GM12878 (cell line): ENCODE measurements around the gene CTAGE4. TPM values are rescaled to one million over a fixed set of nuclear protein-coding genes. Genes with fewer than 3 reads are reported as not detected.
A peak's percentile ranks its signal among the peaks of the same experiment; 100 is the strongest.

ENCODE experiments used
- ATAC-seq: fragments of 200-7000 bp; cut with Tn5 transposase; 3 replicates; pipeline ENCODE4 v1.9.1; 2020; ENCODE audit warnings: mild to moderate bottlenecking, moderate library complexity
- BruUV-seq: library from RNA; stranded (reverse); fragments of 400-500 nt; replicated peaks from 2 replicates; lab custom pipeline; 2021; lab: Mats Ljungman, UMichigan
- CTCF ChIA-PET: fragments of 300-600 bp; sonication (Branson Sonifier 250); formaldehyde crosslinking; extraction: SDS; loops from one replicate; lab custom pipeline; 2021; ENCODE audit warnings: inconsistent platforms; lab: Yijun Ruan, JAX
- POLR2A ChIA-PET: fragments of 350-600 bp; formaldehyde crosslinking; extraction: SDS; loops from one replicate; lab custom pipeline; 2021; ENCODE audit warnings: inconsistent platforms; lab: Charles Lee
- RAD21 ChIA-PET: fragments of 300-600 bp; sonication (Branson Sonifier 250); formaldehyde crosslinking; loops from one replicate; lab custom pipeline; 2023; ENCODE audit warnings: antibody characterized with exemption; ENCODE audit not compliant: unreplicated experiment; lab: Charles Lee
- SMC1A ChIA-PET: fragments of 300-600 bp; sonication (Branson Sonifier 250); formaldehyde crosslinking; loops from one replicate; lab custom pipeline; 2023; ENCODE audit not compliant: unreplicated experiment, uncharacterized antibody; lab: Charles Lee
- DNase-seq: peaks from one replicate; pipeline ENCODE4 v3.0.0-alpha.2; 2011; ENCODE audit warnings: low read depth, low spot score
- FAIRE-seq: peaks from 3 replicates; lab custom pipeline; 2011; peaks lifted over from hg19 to GRCh38; lab: Jason Lieb, UNC
- H2AFZ ChIP-seq: 2 replicates; pipeline ENCODE4 v1.6.0; 2011; ENCODE audit warnings: low read depth, low read length, control low read depth; ENCODE audit not compliant: control insufficient read depth
- H3K27ac ChIP-seq: 2 replicates; pipeline ENCODE4 v1.5.1; 2011; ENCODE audit warnings: control low read depth; ENCODE audit not compliant: control insufficient read depth, insufficient read depth
- H3K27me3 ChIP-seq, 2 experiments: replicated peaks in 1 of 2; 2 replicates each; pipeline versions ENCODE4 v1.6.0 to v1.6.1; 2011; ENCODE audit warnings: low read length in 1 of 2; ENCODE audit not compliant: control insufficient read depth in 2 of 2, insufficient read depth in 2 of 2
- H3K36me3 ChIP-seq, 2 experiments: 2 replicates each; pipeline ENCODE4 v1.5.1; 2011; ENCODE audit warnings: low read length in 1 of 2; ENCODE audit not compliant: control insufficient read depth in 2 of 2, insufficient read depth in 2 of 2
- H3K4me1 ChIP-seq: 2 replicates; pipeline ENCODE4 v1.6.1; 2011; ENCODE audit warnings: mild to moderate bottlenecking, low read length, moderate library complexity, mixed read lengths; ENCODE audit not compliant: control insufficient read depth, insufficient read depth
- H3K4me2 ChIP-seq: 2 replicates; pipeline ENCODE4 v1.6.0; 2011; ENCODE audit warnings: control low read depth; ENCODE audit not compliant: control insufficient read depth, insufficient read depth
- H3K4me3 ChIP-seq: fragments of 200-600 bp; sonication (generic); 2 replicates; pipeline ENCODE4 v1.5.1; 2016
- H3K79me2 ChIP-seq: 2 replicates; pipeline ENCODE4 v1.6.0; 2011; ENCODE audit warnings: low read length; ENCODE audit not compliant: control insufficient read depth, insufficient read depth
- H3K9ac ChIP-seq: 2 replicates; pipeline ENCODE4 v1.8.0; 2011; ENCODE audit warnings: low read length, control low read depth, mixed read lengths; ENCODE audit not compliant: control insufficient read depth, insufficient read depth
- H3K9me3 ChIP-seq: replicated peaks from 3 replicates; pipeline ENCODE4 v1.5.1; 2011; ENCODE audit warnings: mild to moderate bottlenecking, low read length; ENCODE audit not compliant: control insufficient read depth, insufficient read depth
- H4K20me1 ChIP-seq: 2 replicates; pipeline ENCODE4 v1.6.0; 2011; ENCODE audit not compliant: control insufficient read depth, insufficient read depth
- CBFB ChIP-seq: IDR thresholded peaks from 2 replicates; pipeline ENCODE4 v1.6.1; 2016; ENCODE audit warnings: antibody characterized with exemption, low read depth
- CBX5 ChIP-seq: sonication (generic); IDR thresholded peaks from 2 replicates; pipeline ENCODE4 v1.6.1; 2016; ENCODE audit warnings: low read depth, moderate library complexity, mild to moderate bottlenecking, inconsistent platforms
- HCFC1 ChIP-seq: fragments of 150-350 bp; IDR thresholded peaks from 2 replicates; pipeline ENCODE4 v1.6.1; 2014; ENCODE audit warnings: low read length
- NBN ChIP-seq: fragments of 450-650 bp; IDR thresholded peaks from 2 replicates; pipeline ENCODE4 v1.6.1; 2016
- NFYA ChIP-seq: IDR thresholded peaks from 2 replicates; pipeline ENCODE4 v1.6.1; 2011; ENCODE audit warnings: low read depth, mild to moderate bottlenecking, low read length, improper control_type of control experiment, borderline replicate concordance
- RAD21 ChIP-seq: IDR thresholded peaks from 2 replicates; pipeline ENCODE4 v1.6.1; 2011; ENCODE audit warnings: mild to moderate bottlenecking, low read depth, low read length, moderate library complexity; ENCODE audit not compliant: insufficient read depth
- WGBS: methylation state at CpG from one replicate; pipeline ENCODE4 v1.1.6; 2016; ENCODE audit warnings: low lambda C conversion rate; ENCODE audit not compliant: insufficient replicate concordance, insufficient coverage; ENCODE audit errors: missing lambda C conversion rate; 5-methylcytosine and 5-hydroxymethylcytosine counted together
- in situ Hi-C: fragments of 300-500 bp; cut with MboI; formaldehyde crosslinking; loops from 9 replicates; pipeline ENCODE4 v1.14.3; 2018; ENCODE audit warnings: mixed read lengths
- intact Hi-C: fragments of 100-400 bp; cut with micrococcal nuclease; formaldehyde crosslinking; loops from one replicate; pipeline ENCODE4 v1.14.2; 2022; ENCODE audit not compliant: unreplicated experiment
- polyA plus RNA-seq, 11 experiments: library from polyadenylated mRNA; depleted of rRNA in 4 of 11; unstranded in 6 of 11; stranded (reverse) in 5 of 11; fragments of >200 nt; fragmentation: Nextera tagmentation in 4 of 11; fragmentation: Illumina TruSeq in 1 of 11; extraction: Ambion mirVana in 4 of 11; extraction: Trizol in 1 of 11; gene quantifications; 1 replicate in 1 of 11; 2 replicates in 10 of 11; pipeline versions ENCODE4 v1.2.1 to v1.2.3, GENCODE V29; 2011 to 2016; ENCODE audit warnings: inconsistent platforms in 2 of 11, missing spikeins in 2 of 11, low read depth in 1 of 11
- total RNA-seq, 4 experiments: library from RNA; depleted of rRNA in 3 of 4; stranded (reverse); fragments of >200 nt in 3 of 4; fragmentation: Illumina TruSeq in 1 of 4; extraction: Trizol in 1 of 4; gene quantifications; 2 replicates each; pipeline versions ENCODE4 v1.2.1 to v1.2.3, GENCODE V29; 2013 to 2021

Gene CTAGE4
- total and polyA plus RNA-seq, 10 of the 15 experiments (the other 5 are each of a cell fraction or from before 2014, with no cell fraction given) = 0.09 to 1.5 (median 1.0) TPM; not detected in 1

GRCh38 chr7:144144426-144144825, 38.8 kb upstream of the CTAGE4 start:
- no peak overlapping the region for H3K4me3 ChIP-seq
- POLR2A ChIA-PET = no interaction called here
- H3K4me1 ChIP-seq = no peaks in the 10 kb centered on the region
- no peaks in the 10 kb centered on the region for H4K20me1 ChIP-seq
- no peak overlapping the region for H3K27ac ChIP-seq
- FAIRE-seq = no peak
- no peak for ATAC-seq
- SMC1A ChIA-PET = interaction anchor here (0.7 kb wide), 1 partner anchor 89 kb away, joined by 3 read pairs; no protein-coding TSS in a partner anchor
- H3K9me3 ChIP-seq = peaks cover 4% of the 10 kb centered on the region
- TF ChIP-seq CBFB (no peak), NFYA (no peak), HCFC1 (no peak)
- H3K4me2 ChIP-seq = no peak overlapping the region
- no peak for DNase-seq
- H3K9ac ChIP-seq = no peak overlapping the region
- H2AFZ ChIP-seq = no peak overlapping the region
- CTCF ChIA-PET = no interaction called here
- intact Hi-C loops (no loop called here), in situ Hi-C loops (no loop called here)
- H3K27me3 ChIP-seq = no peaks in the 10 kb centered on the region
- no peaks in the 10 kb centered on the region for H3K79me2 ChIP-seq
- no TSS peak for BruUV-seq
- no peaks in the 10 kb centered on the region for H3K36me3 ChIP-seq
- RAD21 ChIA-PET = interaction anchor here (1.6 kb wide), 1 partner anchor 17 kb away, joined by 3 read pairs; no protein-coding TSS in a partner anchor
- WGBS = 50% methylated on average over 3 of the region's 3 CpGs

GRCh38 chr7:144148224-144148827, 34.9 kb upstream of the CTAGE4 start:
- ChIA-PET RAD21 (no interaction called here), CTCF (interaction anchor here (0.6 kb wide), 1 partner anchor 1187 kb away, joined by 3 read pairs; no protein-coding TSS in a partner anchor), POLR2A (no interaction called here), SMC1A (no interaction called here)
- TF ChIP-seq NBN (no peak), RAD21 (no peak), CBX5 (peak; percentile 76; the same call in 1 of the 2 replicates)
- Histone ChIP-seq H4K20me1 (no peaks in the 10 kb centered on the region), H3K4me1 (no peaks in the 10 kb centered on the region), H3K27ac (no peak overlapping the region), H3K4me2 (no peak overlapping the region), H3K9me3 (peaks cover 4% of the 10 kb centered on the region), H3K9ac (no peak overlapping the region), H3K27me3 (no peaks in the 10 kb centered on the region), H2AFZ (no peak overlapping the region), H3K36me3 (no peaks in the 10 kb centered on the region), H3K4me3 (no peak overlapping the region), H3K79me2 (no peaks in the 10 kb centered on the region)
- in situ Hi-C loops (no loop called here), intact Hi-C loops (no loop called here)
- ATAC-seq (no peak), FAIRE-seq (no peak), DNase-seq (no peak)
- BruUV-seq = no TSS peak
- WGBS = 17% methylated on average over 2 of the region's 2 CpGs
